Posterior cingulate gyrus (tissue), 11 donors: Measurements from ENCODE around the gene BRD3OS.

Source experiments
- DNase-seq, 10 donors: peaks; one replicate each; pipeline versions ENCODE4 v3.0.0 to v3.0.0-alpha.2; 2020 to 2021; ENCODE audit warnings: mixed read lengths in 3 of 10
- intact Hi-C: fragments of 100-400 bp; cut with DNase I; formaldehyde crosslinking; loops from one replicate; pipeline ENCODE4 v1.15.1; 2023

The BRD3OS gene, protein sequence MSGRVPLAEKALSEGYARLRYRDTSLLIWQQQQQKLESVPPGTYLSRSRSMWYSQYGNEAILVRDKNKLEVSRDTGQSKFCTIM

DNA sequence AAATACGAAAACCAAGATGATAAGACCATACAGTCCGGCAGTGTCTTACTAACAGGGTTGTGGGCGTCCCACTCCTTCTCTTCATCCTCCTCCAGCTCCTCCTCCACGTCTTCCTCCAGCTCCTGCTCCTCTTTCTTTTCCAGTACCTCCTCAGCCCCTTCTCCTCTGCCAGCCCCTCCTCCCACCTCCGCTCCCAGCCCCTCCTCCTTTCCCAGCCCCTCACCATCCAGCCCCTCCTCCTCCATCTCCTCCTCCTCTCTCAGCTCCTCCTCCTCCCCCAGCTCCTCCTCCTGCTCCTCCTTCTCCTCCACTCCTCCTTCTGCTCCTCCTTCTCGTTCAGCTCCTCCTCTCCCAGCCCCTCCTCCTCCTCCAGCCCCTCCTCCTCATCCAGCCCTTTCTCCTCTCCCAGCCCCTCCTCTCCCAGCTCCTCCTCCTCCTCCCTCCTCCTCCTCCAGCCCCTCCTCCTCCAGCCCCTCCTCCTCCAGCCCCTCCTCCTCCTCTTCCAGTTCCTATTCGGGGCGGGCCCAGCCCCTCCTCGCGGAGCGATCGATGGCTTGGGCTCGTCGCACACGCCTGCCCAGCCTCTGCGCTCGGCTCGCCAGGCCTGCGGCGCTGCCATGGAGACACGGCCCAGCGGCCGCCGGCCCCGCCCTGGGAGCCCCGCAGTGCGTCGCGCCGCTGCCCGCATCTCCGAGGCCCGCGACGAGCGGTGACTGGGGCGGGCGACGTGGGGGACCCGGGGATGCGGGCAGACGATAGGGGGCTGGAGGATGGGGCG is at the start of gene BRD3OS:
BRD3OS (plus strand) TSS at position 654 of the 778 bp plus-strand sequence. CDS start 1,267 bp downstream, outside the sequence.
- intact Hi-C loops = loop anchor here (1.0 to 2.0 kb wide), 2 partner anchors 42 to 111 kb away; partner anchors contain the start of gene WDR5

DNA sequence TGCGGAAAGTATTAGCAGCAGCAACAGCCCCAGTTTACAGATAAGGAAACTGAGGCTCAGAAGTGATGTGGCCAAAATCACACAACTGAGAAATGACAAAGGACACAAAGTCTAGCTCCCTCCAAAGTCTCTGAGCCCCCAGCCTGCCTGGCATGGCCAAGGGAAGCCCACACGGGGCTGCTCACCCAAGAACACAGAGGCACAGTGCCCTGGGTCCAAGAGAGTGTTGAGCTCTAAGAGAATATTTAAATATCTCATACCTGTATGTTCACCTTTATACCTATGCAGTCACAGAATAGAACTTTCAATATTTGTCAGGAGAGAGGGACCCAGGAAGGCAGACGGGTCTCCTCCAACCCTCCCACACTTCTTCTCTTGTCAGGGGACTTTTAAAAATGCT is 49.8 kb upstream of the BRD3OS start:
- intact Hi-C loops = no loop called here
- peak in 1 of 10 donors; percentile 71 for DNase-seq

More for the DNA sequence above, at the start of gene BRD3OS:
- DNase-seq = peak; percentile 89 to 99 (median 94)

DNA sequence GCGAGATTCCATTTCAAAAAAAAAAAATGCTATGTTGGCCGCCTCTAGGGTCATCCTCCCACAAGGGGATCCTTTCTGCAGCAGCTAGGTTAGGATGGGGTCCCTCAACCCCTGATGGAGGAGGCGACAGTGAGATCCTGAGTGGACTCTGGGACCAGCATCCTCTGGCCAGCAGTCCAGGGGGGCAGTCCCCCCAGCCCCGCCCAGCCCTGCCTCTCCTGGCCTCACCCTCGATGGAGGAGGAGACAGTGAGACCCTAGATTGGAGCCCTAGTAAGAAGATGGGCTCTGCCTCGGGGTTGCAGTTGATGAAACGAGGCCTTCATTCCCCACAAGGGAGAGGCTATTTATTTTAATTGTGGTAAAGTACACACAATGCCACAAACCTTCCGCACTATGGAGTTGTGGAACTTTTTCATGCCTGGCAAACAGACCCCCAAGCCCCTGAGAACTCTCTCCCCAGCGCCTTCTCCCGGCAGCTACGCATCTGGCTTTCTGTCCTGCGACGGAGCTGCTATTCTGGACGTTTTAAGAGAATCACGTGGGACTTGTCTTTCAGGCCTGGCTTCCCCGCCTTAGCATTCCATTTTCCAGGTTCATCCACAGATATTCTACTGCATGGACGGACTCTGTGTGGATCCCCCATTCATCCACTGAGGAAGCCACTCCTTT is 49.0 kb upstream of the BRD3OS start:
- DNase-seq = peak in 4 of 10 donors; percentile 3 to 59 (median 52)
- intact Hi-C loops = no loop called here

DNA sequence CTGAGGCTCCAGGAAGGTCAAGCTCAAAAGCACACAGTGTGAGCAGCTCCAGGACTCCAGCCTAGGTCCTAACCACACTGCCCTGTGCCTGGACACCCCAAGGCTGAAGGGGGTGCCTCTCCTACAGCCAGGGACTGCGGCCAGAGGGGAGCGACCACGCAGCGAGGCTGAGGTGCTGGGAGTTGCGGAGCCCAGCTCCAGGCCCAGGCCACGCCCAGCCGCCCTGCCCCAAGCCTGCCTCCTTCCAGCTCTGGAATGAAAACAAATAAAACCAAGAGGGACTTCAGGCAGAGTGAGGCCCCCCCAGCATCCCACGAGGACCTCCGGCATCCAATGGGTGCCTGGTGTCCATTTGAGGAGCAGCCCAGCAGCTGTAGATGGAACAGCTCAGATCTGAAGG is 48.4 kb upstream of the BRD3OS start:
- DNase-seq = peak in 4 of 10 donors; percentile 2 to 75 (median 60)
- intact Hi-C loops = no loop called here

DNA sequence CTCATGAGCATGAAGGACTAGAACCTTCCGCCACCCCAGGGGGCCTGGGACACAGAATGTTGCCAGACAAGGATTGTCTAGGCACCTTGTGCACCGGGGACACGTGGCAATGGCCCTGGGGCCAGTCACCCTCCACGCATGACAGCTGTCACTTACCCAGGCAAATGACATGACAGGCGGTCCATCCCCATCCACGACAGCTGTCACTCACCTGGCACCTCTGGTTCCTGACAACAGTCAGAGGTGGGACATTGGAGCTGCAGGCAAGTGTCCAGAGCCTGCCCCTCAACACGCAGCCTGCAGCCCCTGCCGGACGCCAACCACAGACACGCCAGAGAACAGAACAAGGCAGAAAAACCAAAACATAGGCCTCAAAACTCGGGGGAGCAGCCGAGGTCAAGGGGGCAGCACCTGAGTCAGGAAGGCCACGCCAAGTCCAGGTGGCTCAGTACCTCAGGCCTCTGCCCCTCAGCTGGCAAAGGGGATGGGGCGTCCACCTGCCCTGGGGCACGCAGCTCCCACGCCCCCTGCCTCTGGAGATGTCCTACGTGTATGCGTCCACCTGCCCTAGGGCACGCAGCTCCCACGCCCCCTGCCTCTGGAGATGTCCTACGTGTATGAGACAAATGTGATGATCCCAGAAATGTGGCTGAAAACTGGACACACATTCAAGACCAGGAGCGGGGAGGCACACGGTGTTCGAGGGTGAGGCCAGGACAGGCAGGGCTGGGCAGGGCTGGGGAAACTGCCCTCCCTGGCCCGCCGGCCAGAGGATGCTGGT is 47.7 kb upstream of the BRD3OS start:
- DNase-seq = peak in 3 of 10 donors; percentile 58 to 80 (median 75)
- intact Hi-C loops = no loop called here

DNA sequence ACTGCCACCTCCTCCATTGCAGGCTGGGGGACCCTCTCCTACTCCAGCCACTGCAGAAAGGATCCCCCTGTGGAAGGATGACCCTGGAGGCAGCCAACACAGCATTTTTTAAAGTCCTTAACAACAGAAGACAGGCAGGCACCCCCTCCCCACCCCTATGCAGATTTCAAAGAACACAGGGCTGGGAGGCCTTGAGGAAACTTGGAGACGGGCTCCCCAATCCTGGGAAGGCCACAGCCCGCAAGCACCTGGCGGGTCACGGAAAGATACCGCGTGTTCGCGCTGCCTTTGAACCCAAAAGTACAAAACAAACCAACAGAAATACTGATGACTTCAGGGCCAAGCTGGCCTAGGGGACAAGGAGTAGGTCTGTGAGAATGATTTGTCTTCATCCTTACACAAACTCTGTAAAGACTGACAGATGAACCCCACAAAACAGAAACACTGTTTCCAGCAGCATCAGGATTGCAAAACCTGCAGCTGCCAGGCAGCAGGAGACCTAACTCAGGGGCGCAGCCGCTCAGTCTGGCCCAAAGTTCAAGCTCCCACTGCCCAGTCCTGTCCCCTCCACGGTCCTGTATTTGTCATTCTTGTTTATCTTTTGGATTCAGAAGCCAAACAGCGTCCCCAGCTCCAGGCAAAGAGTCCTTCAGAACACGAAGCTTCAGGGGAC is 46.9 kb upstream of the BRD3OS start:
- intact Hi-C loops = no loop called here
- peak in 3 of 10 donors; percentile 56 to 74 (median 59) for DNase-seq

DNA sequence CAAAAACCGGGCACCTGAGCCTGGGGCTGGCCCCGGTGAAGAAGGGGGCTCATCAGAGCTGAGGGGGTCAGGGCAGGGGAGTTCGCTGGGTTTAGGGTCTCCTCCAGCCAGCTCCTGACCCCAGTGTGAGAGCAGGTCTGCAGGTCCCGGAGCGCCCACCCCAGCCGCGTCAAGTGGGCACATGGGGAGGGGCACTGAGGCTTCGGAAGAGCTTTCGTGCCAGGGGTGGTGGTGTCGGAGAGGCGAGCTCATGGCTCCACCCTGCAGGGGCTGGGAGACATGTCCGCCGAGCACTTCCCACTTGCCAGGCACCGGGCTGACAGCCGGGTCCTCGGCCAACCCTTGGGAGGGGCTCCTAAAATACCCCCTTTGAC is 46.4 kb upstream of the BRD3OS start:
- intact Hi-C loops = no loop called here
- DNase-seq = peak in 1 of 10 donors; percentile 59

DNA sequence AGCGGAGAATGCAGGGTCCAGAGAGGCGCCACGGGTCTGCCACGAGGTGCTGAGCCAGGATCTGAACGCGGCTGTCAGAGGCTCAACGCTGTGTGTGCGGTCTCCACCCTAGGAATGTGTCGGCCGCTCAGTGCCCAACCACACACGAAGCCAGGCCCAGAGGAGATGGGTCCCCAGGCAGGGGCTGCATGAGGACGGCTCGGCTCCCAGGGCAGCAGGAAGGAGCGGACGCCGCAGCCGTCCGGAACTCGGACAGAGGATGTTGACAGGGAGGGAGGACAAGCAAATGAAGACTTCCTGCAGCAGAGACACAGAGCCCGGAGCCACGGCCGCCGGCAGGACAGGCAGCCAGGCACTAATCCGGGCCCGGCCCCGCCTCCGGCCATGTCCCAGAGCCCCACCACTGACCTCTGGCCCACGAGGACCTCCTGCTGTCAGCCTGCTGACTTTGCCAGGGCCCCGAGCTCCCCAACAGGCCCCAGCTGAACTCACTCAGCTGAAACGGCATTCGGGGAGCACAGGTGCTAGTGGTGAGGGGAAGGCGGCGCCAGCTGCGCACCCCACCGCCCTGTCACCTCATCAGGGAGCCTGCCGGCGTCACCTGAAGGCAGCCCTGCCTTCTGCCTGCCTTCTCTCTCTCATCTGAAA is 45.9 kb upstream of the BRD3OS start:
- intact Hi-C loops = no loop called here
- peak in 4 of 10 donors; percentile 24 to 84 (median 78) for DNase-seq

DNA sequence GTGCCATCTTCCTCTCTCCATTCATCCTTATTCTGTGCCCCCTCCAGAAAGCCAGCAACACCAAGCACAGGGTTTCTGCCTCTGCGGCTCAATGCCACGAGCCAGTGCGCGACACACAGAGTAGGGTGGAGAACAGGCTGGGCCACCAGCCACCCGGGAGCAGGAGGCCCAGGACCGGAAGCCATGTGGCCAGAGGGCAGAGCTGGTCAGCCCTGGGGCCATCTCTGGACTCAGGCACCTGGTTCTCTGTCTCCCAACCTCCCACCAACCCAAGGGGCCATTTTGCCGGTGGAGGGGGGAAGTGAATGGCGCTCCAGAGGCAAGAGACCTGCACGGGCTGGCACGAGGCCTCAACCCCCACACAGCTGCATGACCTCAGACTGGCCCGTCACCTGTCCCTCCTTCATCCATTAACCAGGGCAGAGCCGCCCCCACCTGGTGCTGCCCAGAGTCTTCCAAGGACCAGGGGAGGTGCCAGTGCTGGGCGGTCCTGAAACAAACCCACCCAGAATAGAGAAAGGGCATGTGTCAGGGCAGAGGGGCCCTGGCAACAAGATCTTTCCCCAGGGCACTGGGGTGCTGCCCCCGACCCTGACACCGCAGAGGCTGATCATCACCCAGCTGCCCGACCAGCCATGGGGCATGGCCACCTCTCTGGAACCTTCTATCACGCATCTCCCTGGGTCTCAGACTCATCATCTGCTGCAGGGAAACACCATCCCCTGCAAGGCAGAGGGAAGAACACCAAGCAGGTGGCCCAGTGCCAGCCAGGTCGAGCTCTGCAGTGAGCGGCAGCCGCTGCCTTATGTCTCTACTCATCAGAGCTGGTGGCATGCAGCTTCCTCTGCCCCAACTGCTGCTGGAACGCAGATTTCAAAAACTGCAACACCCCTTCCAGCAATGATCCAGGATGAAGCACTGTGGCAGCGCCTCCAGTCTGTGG is 45.1 kb upstream of the BRD3OS start:
- intact Hi-C loops = no loop called here
- peak in 4 of 10 donors; percentile 41 to 87 (median 74) for DNase-seq

DNA sequence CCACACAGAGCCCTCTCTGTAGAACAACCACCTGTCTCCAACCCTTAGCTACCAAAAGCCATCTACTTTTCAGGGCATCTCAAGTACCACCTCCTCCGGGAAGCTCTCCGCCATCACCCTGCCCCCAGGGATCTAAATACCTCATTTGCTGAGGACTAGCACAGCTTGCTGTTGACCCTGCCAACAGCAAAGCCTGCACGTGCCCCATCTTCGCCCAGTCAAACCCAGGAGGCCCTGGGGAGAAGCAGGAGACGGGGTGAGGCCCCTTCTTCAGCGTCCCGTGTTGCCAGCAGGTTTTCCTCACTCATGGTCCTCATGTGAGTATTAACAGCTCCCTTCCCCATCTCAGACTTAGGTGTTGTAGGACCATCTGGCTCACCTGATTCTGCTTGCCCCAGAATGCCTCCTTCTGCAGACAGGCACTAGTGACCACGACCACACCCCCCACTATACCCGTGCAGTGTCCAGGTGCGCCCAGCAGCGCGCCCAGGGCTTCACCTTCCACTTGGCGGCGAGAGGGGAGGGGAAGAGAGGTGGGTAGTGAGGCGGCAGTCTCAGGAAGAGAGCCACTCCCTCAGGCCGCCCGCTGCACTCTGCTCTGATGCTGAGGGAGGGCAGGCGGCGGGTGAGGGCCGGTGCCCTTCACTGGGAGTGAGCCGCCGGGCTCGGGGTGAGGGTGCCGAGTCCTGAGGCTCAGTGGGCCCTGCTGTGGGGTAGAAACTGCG is 44.3 kb upstream of the BRD3OS start:
- intact Hi-C loops = no loop called here
- DNase-seq = peak in 3 of 10 donors; percentile 42 to 61 (median 55)

DNA sequence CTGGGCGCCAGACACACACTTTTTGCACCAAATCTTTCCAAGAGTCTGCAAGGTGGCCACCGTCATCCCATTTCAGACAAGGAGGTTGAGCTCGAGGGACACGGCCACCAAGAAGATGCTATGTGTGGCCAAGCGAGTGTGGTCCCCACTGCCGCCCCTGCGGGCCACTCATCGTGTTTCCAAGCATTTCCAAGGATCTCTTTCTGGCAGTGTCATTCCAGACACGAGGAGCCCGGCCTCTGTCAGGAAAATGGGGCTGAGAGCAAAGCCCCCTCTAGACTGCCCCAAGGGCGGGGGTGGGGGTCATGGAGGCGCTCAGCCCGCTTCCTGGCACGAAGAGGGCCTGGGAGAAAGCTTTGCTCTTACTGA is 43.7 kb upstream of the BRD3OS start:
- intact Hi-C loops = no loop called here
- DNase-seq = peak in 2 of 10 donors; percentile 58 to 73

DNA sequence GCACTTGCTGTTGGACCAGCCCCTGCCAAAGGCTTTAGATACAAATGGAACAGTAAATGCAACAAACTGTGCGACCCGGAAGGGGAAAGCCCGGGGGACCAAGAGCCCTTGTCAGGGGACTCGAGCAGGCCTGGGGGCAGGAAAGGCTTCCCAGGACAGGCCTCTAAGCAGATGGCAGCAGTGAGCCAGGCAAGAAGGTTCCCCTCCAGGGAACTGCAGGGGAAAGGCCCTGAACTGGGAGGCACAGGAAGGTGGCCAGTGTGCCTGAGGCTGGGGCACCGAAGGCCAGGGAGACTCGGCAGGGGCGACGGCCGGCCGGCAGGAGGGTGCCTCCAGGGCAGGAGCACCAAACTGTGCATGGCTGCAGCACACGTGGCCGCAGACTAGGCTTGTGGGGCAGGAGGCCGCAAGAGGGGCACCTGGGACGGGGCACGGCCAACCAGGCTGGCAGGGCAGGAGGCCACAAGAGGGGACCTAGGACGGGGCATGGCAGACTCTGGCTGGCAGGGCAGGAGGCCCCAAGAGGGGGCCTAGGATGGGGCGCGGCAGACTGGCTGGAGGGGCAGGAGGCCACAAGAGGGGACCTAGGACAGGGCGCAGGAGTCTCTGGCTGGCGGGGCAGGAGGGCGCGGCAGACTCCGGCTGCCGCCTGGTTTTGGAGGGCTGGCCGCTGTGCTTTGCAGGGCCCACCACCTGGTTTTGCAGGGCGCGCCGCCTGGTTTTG is 43.2 kb upstream of the BRD3OS start:
- intact Hi-C loops = no loop called here
- DNase-seq = peak in 3 of 10 donors; percentile 40 to 70 (median 57)

DNA sequence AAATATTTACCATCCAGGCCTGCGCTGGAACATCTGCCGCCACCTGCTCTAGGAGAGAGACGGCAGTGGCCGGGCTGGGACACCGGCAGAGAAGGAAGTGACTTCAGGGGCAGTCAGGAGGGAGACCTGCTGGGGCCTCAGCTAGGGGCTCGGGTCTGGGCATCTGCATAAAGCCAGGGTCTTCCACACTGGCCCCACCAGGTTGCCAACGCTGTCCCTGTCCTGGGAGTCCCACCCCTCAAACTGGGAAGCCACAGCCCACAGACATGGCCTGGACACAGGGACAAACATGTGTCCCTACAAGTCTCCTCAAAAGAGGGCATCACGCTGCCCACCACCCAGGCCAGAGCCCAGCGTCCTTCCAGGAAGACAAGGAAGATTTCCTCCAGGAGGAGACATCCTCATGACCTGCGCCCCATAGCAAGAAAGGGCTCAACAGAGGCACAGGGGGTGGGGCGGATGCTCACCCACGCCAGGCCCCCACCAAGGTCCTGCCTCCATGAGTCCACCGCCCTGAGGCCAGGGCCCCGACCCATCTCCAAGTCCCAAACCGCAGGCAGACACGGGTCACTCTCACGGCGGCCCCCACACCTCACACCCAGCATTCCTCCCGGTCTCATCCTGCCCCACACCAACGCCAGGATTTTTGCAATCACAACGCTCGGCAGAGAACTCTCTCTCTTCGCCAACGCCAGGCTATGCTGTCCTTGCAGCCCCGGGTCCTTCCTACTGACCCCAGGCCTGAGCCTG is 42.1 kb upstream of the BRD3OS start:
- peak in 3 of 10 donors; percentile 66 to 75 (median 72) for DNase-seq
- intact Hi-C loops = no loop called here

DNA sequence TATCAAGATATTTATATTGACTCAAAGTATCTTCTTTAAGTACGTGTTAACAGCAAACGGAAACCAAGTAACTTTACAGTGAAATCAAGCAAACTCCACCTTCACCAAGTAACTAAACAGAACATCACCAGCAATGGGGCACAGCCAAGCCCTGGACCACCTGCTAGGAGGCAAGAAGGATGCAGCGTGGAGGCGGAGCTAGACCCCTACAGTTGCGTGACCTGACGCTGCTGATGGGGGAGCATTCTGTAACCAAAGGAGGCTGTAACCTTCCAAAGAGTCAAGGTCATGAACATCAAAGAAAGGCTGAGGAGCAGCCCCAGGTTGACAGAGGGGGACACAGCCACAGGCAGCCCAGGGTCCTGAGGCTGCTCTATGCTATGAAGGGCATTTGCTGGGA is 39.2 kb upstream of the BRD3OS start:
- peak in 2 of 10 donors; percentile 32 to 57 for DNase-seq
- intact Hi-C loops = no loop called here

DNA sequence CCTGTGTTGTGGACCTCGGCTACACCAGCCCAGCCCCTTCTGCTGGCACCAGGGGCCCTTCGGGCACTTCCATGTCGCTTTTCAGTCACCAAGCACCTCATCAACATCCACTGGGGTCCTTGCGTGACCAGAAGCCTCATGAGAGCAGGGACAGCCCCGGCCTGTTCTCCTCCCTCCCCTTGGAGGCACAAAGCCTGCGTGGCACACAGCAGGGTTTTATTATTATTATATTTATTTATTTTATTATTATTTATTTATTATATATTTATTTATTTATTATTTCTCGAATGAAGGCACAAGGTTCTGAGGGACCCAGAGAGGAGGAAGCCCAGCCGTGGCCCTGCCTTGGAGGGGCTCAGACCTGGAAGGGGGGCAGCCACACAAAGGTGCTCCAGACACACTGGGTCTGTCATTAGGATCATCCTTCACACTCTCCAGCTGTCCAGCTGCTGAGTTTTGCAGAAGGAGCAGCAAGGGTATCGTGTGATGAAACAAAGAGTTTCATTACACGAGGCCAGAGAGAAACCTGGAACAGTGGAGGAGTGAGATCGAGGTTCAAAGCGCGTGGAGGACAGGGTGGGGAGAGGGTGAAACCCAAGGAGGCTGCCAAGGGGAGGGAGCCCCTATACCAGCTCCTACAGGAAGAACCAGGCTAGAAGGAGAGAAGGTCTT is 38.4 kb upstream of the BRD3OS start:
- intact Hi-C loops = no loop called here
- DNase-seq = peak in 3 of 10 donors; percentile 44 to 73 (median 66)

DNA sequence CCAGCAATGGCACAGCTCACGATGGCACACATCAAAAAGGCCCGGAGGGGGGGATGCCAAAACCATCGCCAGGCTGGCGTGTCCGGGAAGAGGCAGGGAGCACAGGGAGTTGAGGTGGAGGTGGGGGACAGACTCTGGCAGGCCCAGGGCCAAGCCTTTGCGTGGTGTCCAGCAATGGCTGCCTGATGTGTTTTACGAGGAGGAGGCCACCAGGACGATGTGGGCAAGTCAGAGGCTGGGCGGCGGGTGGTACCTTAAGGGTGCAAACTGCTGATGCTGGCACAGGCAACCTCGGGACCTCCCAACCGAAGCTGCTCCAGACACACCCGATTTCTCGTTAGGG is 37.9 kb upstream of the BRD3OS start:
- DNase-seq = peak in 2 of 10 donors; percentile 75 to 83
- intact Hi-C loops = no loop called here
